ENCODE results near the gene HPSE2.
"Not testable (repeated sequence)": the region's sequence is repeated elsewhere in the genome, so short reads cannot be mapped to it uniquely, and the experiment has no call there.

The HPSE2 gene

DNA sequence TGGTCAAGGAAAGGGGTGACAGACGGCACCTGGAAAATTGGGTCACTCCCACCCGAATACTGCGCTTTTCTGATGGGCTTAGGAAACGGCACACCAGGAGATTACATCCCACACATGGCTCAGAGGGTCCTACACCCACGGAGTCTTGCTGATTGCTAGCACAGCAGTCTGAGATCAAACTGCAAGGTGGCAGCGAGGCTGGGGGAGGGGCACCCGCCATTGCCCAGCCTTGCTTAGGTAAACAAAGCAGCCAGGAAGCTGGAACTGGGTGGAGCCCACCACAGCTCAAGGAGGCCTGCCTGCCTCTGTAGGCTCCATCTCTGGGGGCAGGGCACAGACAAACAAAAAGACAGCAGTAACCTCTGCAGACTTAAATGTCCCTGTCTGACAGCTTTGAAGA lies 694.1 kb downstream of the HPSE2 start:
- H3K27ac Mint-ChIP-seq, H3K9me3 Mint-ChIP-seq, DNase-seq, H3K27me3 Mint-ChIP-seq, H3K4me3 Mint-ChIP-seq, H3K36me3 Mint-ChIP-seq, CTCF ChIA-PET, H3K4me1 Mint-ChIP-seq: not testable (repeated sequence)

DNA sequence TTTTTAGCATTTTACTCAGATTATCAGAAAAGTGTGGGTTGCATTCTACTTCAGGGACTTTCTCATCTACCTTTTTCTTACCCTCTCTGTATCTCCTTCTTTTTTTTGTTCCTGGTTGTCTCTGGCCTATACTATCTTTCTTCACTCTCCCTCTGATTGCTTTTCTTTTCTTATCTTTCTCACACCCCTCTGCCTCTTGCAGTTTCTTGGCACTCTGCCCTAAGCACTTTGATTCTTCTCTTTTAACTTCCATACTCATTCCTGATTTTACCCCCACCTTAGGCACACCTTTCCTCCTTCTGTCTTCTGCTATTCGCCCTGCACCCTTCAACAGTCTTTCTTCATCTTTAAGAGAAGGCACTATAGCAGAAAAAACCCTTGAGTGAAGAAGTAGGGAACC lies 696.1 kb downstream of the HPSE2 start:
- Mint-ChIP-seq H3K27me3 (peaks cover 12% of the 10 kb centered on the region), H3K4me3 (no peak overlapping the region), H3K9me3 (no peaks in the 10 kb centered on the region), H3K27ac (no peak overlapping the region), H3K4me1 (no peaks in the 10 kb centered on the region), H3K36me3 (no peaks in the 10 kb centered on the region)
- no peak for DNase-seq
- CTCF ChIA-PET, result no interaction called here

DNA sequence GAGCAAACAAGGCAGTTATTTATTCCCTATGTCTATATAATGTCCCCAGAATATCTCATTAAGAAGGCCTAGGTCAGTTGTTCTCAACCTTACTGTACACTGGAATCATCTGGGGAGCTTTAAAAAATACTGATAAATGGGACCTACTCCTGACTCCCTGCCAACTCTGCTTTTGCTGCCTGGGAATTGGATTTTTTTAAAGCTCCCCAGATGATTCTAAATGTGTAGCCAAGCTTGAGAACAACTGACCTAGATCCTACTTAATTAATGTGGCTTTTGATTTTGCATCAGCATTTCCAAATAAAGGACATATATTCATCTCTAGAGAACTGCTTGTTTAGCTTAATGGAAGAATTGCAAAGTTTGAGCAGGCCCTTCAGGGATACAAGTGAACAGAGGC lies 697.2 kb downstream of the HPSE2 start:
- no peaks in the 10 kb centered on the region for H3K9me3 Mint-ChIP-seq
- H3K4me1 Mint-ChIP-seq, result no peaks in the 10 kb centered on the region
- no peaks in the 10 kb centered on the region for H3K36me3 Mint-ChIP-seq
- no peak for DNase-seq
- H3K27ac Mint-ChIP-seq, result no peak overlapping the region
- no peak overlapping the region for H3K4me3 Mint-ChIP-seq
- H3K27me3 Mint-ChIP-seq, result peaks cover 12% of the 10 kb centered on the region
- CTCF ChIA-PET, result no interaction called here

DNA sequence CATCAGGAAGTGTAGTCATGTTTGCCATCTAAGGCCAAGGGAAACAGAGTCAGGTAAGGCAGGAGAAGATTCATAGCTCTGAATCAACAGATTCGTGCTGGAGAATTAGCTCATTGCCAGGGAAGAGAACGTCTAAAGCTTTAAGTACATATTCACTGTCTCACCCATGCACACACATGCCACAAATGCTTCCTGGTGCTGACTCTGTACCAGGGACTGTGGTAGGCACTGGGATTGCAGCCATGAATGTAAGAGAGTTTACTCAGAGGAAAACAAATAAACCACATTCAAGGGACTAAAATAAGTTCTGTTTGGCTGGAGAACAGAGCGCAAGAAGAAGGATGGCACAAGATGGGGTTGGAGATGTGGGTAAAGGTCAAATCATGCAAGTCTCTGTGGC lies 699.1 kb downstream of the HPSE2 start:
- H3K4me3 Mint-ChIP-seq, result no peak overlapping the region
- H3K27ac Mint-ChIP-seq, result no peak overlapping the region
- no peak for DNase-seq
- no peaks in the 10 kb centered on the region for H3K4me1 Mint-ChIP-seq
- H3K36me3 Mint-ChIP-seq, result no peaks in the 10 kb centered on the region
- no peaks in the 10 kb centered on the region for H3K9me3 Mint-ChIP-seq
- CTCF ChIA-PET, result no interaction called here
- H3K27me3 Mint-ChIP-seq, result peaks cover 12% of the 10 kb centered on the region

DNA sequence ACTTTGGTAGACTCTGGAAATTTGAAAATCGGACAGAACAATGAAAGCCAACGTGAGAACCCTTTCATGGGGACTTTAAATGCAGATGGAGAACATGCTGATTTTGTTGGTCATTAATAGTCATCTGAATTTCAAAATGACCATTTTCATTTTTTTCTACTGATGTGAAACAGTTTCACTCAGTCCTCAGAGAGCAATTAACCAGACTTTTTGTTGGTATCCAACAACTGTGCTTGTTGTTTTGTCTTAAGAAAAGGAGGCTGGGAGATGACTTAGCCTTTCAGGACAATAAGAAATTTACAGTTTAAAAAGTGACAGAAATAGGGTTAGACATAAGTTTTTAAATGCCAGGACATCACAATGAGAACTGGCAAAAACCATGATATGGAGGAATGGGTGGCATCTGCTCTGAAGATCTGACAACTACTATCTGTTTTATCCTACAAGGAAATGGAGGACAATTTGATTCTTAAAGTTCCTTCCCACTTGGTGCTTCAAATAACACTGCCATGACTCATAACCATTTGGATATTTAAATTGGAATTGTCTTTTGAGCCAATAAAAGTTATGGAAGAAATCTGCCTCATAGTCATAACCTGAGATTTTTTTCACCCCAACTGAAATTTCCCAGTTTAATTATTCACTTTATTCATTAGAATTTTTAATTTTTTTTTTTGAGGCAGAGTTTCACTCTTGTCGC lies 701.8 kb downstream of the HPSE2 start:
- CTCF ChIA-PET, result no interaction called here
- H3K9me3 Mint-ChIP-seq, result no peaks in the 10 kb centered on the region
- H3K27ac Mint-ChIP-seq, result no peak overlapping the region
- no peaks in the 10 kb centered on the region for H3K36me3 Mint-ChIP-seq
- peaks cover 7% of the 10 kb centered on the region for H3K27me3 Mint-ChIP-seq
- DNase-seq, result no peak
- H3K4me3 Mint-ChIP-seq, result no peak overlapping the region
- no peaks in the 10 kb centered on the region for H3K4me1 Mint-ChIP-seq

DNA sequence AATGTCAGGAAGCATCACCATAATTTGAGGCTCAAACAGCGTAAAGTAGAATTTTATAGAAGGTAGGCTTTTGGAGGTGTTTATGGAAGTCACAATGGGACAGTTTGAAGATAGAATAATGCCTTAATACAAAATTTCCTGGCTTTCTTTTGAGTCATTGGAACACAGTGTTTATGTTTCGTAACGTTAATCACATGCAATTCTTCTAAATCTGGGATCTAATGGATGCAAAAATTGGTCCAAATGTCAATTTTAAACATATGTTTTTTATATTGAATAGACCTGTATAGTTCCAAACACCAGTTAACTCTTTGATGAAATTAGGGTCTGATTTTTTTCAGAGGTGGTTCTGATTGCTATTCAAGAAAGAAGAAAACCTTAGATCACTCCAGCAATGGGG lies 702.4 kb downstream of the HPSE2 start:
- Mint-ChIP-seq H3K27me3 (peaks cover 7% of the 10 kb centered on the region), H3K4me3 (no peak overlapping the region), H3K9me3 (no peaks in the 10 kb centered on the region), H3K27ac (no peak overlapping the region), H3K36me3 (no peaks in the 10 kb centered on the region), H3K4me1 (no peaks in the 10 kb centered on the region)
- CTCF ChIA-PET, result no interaction called here
- no peak for DNase-seq

DNA sequence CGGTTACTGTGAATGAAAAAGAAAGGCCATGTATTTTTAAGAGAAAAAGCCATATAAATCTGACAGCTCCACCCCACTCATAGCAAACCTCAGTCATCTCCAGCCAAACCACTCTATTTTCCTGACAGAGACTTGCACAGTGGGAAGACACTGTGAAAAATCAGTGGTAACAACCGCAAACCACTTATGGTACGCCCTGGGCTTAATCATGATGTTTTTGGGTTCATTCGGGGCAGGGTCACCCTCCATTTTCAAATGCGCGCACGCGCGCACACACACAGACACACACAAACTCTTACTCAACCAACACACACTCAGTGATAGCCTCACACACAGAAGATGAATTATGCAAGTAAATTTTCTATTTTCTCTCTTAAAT lies 706.9 kb downstream of the HPSE2 start:
- H3K4me1 Mint-ChIP-seq, result no peaks in the 10 kb centered on the region
- no peaks in the 10 kb centered on the region for H3K9me3 Mint-ChIP-seq
- no peak for DNase-seq
- CTCF ChIA-PET, result no interaction called here
- no peak overlapping the region for H3K27ac Mint-ChIP-seq
- no peak overlapping the region for H3K4me3 Mint-ChIP-seq
- no peaks in the 10 kb centered on the region for H3K27me3 Mint-ChIP-seq
- H3K36me3 Mint-ChIP-seq, result no peaks in the 10 kb centered on the region

DNA sequence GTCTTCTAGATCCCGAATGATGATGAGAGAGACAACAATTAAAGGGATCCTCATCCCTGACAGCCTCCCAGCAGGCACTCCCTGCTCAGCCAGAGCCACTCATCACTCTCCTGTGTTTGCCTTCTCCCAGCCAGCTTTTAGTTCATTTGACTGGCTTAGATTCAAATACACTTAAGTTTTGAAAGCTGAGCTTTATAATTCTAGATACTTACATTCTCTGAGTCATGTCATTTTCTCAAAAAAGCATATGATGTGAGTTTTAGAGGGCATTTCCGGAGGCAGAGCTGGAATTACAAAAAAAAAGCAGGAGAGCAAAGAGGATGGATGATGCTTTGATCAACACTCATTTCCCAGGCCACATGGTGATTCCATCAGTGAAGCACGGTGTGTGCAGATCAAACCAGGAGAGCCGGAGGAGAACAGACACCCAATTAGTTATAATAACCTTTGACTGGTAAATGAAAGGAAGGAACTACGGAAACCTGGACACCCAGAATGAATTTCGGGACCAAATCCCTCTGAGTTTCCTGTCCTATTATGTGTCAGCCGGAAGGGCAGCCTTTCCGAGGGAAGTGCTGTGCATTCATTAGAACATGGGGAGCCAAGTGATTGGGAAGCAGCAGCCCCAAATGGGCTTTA lies 707.4 kb downstream of the HPSE2 start:
- DNase-seq, result no peak
- H3K4me1 Mint-ChIP-seq, result no peaks in the 10 kb centered on the region
- no peaks in the 10 kb centered on the region for H3K36me3 Mint-ChIP-seq
- CTCF ChIA-PET, result no interaction called here
- no peak overlapping the region for H3K27ac Mint-ChIP-seq
- no peaks in the 10 kb centered on the region for H3K9me3 Mint-ChIP-seq
- no peak overlapping the region for H3K4me3 Mint-ChIP-seq
- no peaks in the 10 kb centered on the region for H3K27me3 Mint-ChIP-seq

DNA sequence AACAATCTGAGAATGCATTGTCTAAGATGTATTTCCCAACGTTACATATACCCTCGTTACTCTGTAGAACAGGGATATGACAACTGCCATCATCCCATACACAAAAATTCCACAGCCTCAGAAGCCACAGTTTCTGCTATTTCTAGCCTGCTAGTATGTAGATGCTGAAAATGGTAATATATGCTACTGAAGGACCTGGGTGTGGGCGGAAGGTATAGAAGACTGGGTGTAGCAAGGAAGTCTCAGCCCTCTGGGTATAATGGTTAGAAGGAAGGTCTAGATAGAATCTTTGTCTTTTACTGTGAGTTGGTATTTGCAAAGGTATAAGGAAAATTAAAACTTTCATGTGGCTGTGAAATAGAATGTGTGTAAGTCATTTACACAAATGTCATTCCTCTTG lies 709.7 kb downstream of the HPSE2 start:
- CTCF ChIA-PET, result no interaction called here
- H3K27me3 Mint-ChIP-seq, result no peaks in the 10 kb centered on the region
- no peaks in the 10 kb centered on the region for H3K9me3 Mint-ChIP-seq
- H3K4me1 Mint-ChIP-seq, result no peaks in the 10 kb centered on the region
- H3K4me3 Mint-ChIP-seq, result no peak overlapping the region
- H3K36me3 Mint-ChIP-seq, result no peaks in the 10 kb centered on the region
- H3K27ac Mint-ChIP-seq, result no peak overlapping the region
- no peak for DNase-seq

DNA sequence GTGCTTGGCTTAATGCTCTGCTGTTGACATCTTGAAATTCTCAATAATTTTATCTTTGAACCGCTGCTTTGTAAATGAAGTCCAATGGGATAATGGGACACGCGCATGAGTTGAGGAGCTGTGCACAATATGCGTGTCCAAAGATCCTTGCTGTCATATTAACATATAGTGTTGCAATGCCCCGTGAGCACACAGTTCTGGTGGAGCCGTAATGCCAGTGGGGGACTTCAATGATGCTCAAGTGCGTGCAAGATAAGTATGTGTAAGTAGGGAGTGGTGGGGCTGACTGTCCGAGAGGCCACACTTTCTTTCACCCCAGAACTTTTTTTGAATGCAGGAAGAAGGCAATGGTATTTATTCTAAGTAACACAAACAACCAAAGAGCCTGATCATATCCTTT lies 711.5 kb downstream of the HPSE2 start:
- no peak overlapping the region for H3K27ac Mint-ChIP-seq
- H3K27me3 Mint-ChIP-seq, result no peaks in the 10 kb centered on the region
- H3K36me3 Mint-ChIP-seq, result no peaks in the 10 kb centered on the region
- CTCF ChIA-PET, result no interaction called here
- no peak for DNase-seq
- H3K9me3 Mint-ChIP-seq, result no peaks in the 10 kb centered on the region
- H3K4me3 Mint-ChIP-seq, result no peak overlapping the region
- H3K4me1 Mint-ChIP-seq, result no peaks in the 10 kb centered on the region

DNA sequence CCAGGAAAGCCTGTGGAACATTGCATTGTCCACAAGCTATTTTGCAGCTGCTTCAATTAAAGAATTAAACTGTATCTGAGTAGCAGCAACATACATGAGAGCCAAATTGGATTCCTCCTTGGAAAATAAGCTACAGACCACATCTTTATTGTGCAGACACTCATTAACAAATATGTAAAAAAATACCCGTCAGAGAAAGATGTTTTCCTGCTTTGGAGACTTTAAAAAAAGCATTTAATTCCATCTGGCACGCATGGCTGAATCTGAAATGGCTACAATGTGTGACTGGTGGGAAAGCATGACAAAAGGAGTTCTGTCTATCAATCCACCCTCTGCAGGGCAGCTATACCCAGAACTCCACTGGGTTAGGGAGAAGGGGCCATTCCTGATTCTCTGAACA lies 715.8 kb downstream of the HPSE2 start:
- Mint-ChIP-seq H3K9me3 (no peaks in the 10 kb centered on the region), H3K4me3 (no peak overlapping the region), H3K27me3 (peaks cover 3% of the 10 kb centered on the region), H3K27ac (no peak overlapping the region), H3K4me1 (no peaks in the 10 kb centered on the region), H3K36me3 (no peaks in the 10 kb centered on the region)
- DNase-seq, result no peak
- CTCF ChIA-PET, result no interaction called here

DNA sequence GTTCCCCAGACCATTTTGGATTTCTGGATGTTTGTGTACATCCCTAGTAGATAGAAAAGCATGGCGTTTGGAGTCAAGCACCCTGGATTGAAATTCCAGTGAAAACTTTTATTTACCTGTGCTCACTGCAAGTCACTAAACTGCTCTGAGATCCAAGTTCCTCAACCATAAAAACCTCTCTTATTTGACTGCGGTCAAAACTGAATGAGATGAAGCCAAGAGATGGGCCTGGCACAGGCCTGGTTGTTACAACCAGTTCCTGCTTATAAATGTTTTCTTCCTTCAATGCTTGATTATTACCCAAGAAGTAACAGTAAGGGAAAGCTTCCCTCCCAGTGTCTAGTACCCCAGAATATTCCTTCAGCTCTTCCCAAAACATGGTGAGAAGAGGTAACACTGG lies 718.0 kb downstream of the HPSE2 start:
- no peak for DNase-seq
- Mint-ChIP-seq H3K36me3 (no peaks in the 10 kb centered on the region), H3K27ac (no peak overlapping the region), H3K4me3 (no peak overlapping the region), H3K4me1 (no peaks in the 10 kb centered on the region), H3K9me3 (no peaks in the 10 kb centered on the region), H3K27me3 (peaks cover 3% of the 10 kb centered on the region)
- CTCF ChIA-PET, result no interaction called here

DNA sequence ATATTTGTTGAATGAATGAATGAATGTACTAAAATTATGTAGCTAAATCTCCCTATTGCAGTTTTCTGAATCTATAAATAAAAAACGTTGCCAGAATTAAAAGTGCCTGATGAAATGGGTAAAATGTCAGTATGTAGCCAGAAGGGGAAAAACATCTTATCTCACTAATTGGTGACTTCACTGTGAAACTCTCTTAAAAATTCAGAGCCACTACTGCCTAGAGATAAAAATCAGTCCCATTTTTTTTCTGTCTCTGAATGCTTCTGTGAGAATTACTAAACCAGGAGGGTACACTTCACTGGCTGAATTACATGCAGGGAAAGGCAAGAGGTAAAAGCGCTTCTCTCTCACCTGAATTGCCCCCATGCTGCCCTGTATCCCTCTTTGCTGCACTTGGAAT lies 719.3 kb downstream of the HPSE2 start:
- Mint-ChIP-seq H3K4me1 (no peaks in the 10 kb centered on the region), H3K4me3 (no peak overlapping the region), H3K27me3 (peaks cover 3% of the 10 kb centered on the region), H3K27ac (no peak overlapping the region), H3K9me3 (no peaks in the 10 kb centered on the region), H3K36me3 (no peaks in the 10 kb centered on the region)
- CTCF ChIA-PET, result no interaction called here
- DNase-seq, result no peak

DNA sequence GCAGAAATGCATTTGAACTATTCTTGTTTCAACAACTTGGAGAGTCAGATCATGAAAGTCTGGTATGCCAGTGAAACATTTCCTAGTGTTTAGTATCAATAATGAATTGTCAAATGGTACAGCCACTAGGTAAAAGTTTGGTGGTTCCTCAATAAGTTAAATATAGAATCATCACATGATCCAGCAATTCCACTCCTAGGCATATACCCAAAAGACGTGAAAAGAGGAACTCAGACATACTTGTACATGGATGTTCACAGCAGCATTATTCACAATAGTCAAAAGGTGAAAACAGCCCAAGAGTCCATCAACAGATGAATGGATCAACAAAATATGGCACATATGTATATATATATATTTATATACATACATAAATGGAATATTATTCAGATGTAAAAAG lies 721.9 kb downstream of the HPSE2 start:
- CTCF ChIA-PET, result no interaction called here
- no peak overlapping the region for H3K4me3 Mint-ChIP-seq
- no peaks in the 10 kb centered on the region for H3K4me1 Mint-ChIP-seq
- H3K27me3 Mint-ChIP-seq, result peaks cover 3% of the 10 kb centered on the region
- H3K9me3 Mint-ChIP-seq, result no peaks in the 10 kb centered on the region
- DNase-seq, result no peak
- H3K36me3 Mint-ChIP-seq, result no peaks in the 10 kb centered on the region
- H3K27ac Mint-ChIP-seq, result no peak overlapping the region

DNA sequence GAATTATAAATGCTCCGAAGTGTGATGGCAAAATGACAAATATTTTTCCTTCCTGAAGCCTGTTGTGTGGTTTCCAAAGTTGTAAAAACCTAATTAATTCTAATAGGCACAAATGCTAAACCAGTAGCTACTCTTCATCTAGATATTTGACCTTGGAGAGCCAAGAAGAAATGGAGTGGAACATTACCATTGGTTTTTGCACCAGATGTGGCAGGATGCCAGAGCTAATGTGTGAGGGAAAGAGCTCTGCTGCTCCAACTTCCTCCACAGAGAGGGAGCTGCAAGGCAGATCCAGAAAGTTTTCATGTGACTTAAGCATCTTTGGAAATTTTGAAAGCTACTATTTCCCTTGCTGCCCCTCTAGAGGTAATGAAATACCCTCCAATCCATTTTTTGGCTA lies 723.8 kb downstream of the HPSE2 start:
- H3K9me3 Mint-ChIP-seq, result no peaks in the 10 kb centered on the region
- no peak overlapping the region for H3K4me3 Mint-ChIP-seq
- no peak for DNase-seq
- no peaks in the 10 kb centered on the region for H3K36me3 Mint-ChIP-seq
- peaks cover 7% of the 10 kb centered on the region for H3K27me3 Mint-ChIP-seq
- no peaks in the 10 kb centered on the region for H3K4me1 Mint-ChIP-seq
- CTCF ChIA-PET, result no interaction called here
- H3K27ac Mint-ChIP-seq, result no peak overlapping the region

Measured in activated naive CD4-positive, alpha-beta T cell treated with anti-CD3 and anti-CD28 coated beads, Interleukin-2, amount 10 ng/mL, durations not matched to agents 7 days and 5 days (primary cell).